Measurements from ENCODE around the gene KRTAP21-1. TPM values are rescaled to one million over a fixed set of nuclear protein-coding genes. Genes with fewer than 3 reads are reported as not detected.
A peak's percentile ranks its signal among the peaks of the same experiment; 100 is the strongest.
"Not testable (repeated sequence)": the region's sequence is repeated elsewhere in the genome, so short reads cannot be mapped to it uniquely, and the experiment has no call there.

The KRTAP21-1 gene
- total RNA-seq (2014; rRNA removed; shearing (Covaris generic)): not detected in 2 replicates

DNA sequence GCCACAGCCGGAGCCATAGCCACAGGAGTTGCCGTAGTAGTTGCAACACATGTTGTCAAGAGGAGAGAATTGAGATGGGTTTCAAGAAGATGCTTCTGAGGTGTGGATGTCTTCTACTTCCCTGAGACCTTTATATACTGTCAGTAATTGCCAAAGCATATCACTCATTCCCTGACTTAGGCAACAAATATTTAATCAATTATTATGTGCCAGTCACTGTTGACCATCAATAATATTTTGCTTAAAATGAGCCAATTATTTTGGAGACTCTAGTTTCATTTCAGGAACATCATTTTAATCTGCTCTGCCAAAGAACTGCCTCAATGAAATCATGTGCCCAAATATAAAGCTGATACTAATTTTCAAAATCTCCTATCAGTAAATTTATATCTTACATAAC, at the start of gene KRTAP21-1:
TSS of gene KRTAP21-1 (minus strand) at position 101 of the 400 bp plus-strand sequence. CDS start at position 51, 50 bp downstream.
- not testable (repeated sequence) for DNase-seq (ENCODE audit: low spot score)

DNA sequence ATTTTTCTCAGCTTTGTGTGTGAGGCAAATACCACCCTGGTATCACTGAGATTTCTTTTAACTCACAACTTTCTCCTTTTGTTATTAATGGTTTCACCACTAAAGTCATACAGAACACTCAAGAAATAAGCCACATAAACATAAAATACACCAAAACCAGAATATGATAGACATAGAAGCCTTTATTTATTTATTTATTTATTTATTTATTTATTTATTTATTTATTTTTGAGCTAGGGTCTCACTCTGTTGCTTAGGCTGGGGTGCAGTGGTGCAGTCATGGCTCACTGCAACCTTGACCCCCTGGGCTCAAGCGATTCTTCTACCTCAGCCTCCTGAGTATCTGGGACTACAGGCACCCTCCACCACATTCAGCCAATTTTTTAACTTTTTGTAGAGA, 45.4 kb upstream of the KRTAP21-1 start:
- no peak for DNase-seq (ENCODE audit: low spot score)

DNA sequence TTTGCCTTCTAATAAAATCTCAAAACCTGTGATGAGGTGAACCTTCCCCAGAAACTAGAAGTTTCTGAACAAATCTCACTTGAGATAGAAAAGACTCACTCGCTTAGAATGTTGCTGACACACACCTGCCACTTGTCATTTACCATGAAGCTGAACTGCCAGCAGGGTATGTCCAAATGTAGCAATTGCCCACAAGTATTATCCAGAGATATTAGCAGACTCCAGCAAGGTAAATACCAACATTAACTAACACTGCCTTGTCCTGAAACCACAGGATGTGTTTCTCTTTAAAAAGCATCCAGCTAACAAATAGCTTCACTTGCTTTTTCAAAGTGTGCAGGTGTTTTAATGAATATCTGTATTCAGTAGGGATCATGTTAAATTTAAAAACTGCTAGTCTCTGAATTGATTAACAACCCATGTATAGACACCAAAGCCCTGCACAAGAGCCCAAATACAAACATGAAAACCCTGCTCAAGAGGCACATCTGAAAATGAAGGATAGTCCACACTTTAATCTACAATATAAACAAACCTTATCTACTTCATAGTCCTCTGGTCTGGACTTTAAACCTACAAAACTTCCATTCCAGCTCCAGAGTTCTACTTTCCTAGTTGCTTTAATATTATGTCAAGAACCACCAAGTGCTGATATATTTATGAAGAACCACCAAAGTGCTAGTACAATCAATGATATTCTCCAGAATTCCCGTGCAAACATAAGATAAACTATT, 38.5 kb upstream of the KRTAP21-1 start:
- DNase-seq (ENCODE audit: low spot score): no peak

DNA sequence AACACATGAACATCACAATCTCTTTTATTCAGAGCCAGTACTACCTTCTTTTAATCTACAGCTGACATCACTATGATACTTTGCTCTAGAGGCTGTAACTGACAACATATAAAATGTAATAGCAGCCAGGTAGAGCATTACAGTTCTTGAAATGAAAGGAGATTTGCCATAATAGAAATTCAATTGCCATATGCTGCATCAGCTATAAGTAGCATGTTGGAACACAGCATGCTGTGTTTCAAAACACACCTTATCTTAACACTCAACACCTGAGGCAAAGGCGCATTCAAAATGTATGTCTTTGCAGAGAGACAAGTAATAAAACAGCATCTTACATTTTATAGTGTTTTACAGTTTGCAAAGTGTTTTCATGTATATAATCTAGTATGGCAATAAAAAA, 24.0 kb upstream of the KRTAP21-1 start:
- DNase-seq (ENCODE audit: low spot score): no peak

DNA sequence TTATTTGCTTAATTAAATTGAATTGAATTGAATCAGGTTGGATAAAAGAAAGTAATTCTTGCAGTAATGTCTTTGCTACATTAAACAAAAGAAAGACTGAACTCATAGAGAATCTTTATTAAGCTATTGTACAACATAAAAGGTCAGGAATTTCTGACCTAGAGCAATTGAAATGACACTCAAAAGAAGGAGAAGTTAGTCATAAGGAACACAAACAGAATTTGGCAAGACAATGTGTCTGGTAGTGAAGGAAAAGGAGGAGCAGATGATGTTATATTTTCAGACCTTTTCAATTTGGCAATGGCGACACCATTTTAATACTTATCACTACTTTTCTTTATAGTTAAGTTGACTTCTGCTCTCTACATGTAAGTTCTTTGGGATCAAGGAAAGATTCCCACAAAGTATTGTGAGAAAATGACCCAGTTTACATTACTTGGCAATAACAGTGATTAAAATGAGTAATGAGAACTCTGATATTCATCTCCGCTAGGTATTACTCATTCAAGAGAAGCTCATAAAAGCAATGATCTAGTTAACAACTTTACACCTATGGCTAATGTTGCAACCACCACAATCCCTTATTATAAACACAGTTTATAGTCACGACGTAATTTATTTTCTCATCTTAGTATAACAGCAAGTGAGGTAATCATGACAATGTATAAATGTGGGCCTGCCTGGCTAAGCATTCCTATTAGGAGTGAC, 14.7 kb upstream of the KRTAP21-1 start:
- no peak for DNase-seq (ENCODE audit: low spot score)

DNA sequence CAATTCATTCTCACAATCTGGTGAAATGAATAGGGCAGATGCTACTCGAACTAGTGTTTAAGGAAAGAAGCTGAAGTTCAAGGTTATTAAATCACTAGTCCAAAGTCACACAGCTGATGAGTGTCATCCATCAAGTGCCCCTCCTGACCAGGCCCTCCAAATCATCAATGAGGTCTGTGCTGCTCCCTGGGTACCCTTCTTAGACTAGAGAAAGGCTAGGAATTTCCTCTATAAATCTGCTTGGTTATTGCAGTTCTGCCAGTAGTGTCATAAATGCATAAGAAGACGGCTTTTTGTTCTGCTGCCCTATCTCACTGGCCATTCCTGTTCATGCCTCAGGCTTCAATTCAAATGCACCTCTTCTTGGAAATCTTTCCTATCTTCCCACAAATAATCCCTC, 5.5 kb upstream of the KRTAP21-1 start:
- DNase-seq (ENCODE audit: low spot score): no peak

DNA sequence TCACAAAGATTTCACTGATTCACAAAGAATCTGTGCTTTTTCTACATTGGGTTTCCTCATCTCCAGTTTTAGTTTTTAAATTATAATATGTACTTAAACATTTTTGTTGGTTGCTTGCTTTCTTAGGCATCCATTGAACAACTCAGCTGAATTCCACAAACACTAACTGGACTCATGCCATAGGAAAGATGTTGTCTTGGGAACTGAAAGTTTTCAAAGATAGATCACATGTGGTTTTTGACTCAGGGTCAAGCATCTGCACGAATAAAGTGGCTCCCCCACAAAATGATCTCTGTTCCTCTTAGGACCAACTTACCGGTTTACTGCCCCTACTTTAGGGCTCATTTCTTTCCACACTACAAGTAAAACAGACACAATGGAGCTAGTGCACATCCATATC, 3.1 kb upstream of the KRTAP21-1 start:
- DNase-seq (ENCODE audit: low spot score): no peak

DNA sequence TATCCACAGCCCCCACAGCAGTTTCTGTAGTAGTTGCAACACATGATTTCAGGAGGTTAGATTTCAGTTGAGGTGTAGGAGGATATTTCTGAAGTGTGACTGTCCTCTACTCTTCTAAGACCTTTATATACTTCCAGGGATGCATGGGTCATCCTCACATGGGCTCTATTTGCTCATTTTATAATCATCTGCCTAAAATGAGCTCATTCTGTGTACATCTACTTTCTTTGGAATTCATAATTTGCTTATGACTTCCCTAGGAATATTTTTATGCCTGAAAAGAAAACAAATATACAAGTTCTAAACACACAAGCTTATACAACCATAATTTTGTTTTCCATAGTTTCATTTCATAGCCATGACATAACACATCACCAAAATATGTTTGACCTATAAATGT, 8.1 kb downstream of the KRTAP21-1 start, which contains the start of gene KRTAP21-2:
TSS of gene KRTAP21-2 (minus strand) at position 101 of the 400 bp plus-strand sequence. CDS start at position 44, 57 bp downstream.
- DNase-seq (ENCODE audit: low spot score): no peak

DNA sequence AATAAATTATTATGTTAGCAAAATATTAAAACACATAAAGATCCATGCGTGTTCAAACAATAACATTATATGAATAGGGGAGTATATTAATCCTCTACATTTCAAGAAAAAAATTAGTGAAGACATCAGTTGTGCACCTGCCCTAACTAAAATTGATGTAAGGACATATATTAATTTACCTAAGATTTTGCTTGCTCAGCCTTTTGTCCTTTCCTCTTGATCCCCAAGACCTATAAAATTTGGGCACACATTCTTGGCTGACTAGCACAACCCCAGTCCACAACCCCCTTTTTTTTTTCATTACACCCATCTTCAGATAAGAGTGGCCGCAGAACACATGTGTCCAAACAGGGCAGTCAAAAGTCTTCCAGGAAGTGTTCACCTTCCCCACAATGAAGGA, 14.8 kb downstream of the KRTAP21-1 start:
- no peak for DNase-seq (ENCODE audit: low spot score)

DNA sequence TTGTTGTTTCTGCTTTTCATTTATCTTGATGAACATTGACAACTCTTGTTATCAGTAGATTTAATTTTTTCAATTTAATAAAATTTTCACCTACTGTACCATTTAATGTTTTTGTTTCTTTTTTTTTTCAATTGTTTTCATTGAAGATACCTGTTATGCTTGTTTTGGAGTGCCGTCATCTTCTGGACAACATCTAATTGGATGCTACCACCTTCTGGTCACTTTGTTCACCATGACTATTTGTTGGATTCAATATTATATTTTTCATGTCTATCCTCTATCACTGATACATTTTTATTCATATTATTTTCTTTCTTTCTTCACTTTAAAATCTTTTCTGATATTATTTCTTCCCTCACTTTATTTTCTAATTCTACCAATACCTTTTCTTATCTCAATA, 22.2 kb downstream of the KRTAP21-1 start:
- no peak for DNase-seq (ENCODE audit: low spot score)

DNA sequence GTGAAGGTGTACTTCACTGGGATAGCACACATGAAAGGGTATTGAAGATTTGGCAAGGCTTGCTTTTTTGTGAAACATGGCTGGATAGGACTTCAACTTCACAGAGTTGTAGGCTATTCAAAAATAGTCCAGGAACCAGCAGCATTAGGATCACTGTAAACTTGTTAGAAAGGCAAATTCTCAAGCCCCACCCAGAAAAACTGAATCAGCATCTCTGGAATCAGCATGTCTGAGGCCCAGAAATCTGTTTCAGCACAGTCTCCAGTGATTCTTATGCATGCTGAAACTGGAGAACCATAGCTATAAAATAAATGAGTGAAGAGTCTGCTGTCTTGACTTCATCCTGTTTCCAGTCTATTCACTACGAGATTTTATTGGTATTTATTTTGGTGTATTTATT, 28.5 kb downstream of the KRTAP21-1 start:
- no peak for DNase-seq (ENCODE audit: low spot score)

DNA sequence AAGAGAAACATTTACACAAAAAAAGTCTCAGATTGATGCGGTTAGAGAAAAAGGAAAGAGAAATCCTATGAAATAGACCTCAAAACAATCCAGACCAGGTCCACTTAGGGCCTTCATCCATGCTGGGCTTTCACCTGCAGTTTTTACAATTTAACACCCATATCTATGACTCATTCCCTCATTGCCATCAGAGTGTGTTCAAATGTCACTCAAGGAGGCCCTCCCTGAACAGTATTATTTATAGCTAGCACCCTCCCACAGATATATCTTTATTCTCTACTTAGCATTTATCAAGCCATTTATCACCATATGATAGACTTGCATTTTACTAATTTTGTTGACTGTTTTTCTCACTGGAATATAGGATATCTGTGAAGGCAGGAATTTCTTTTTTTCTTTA, 35.8 kb downstream of the KRTAP21-1 start:
- no peak for DNase-seq (ENCODE audit: low spot score)

DNA sequence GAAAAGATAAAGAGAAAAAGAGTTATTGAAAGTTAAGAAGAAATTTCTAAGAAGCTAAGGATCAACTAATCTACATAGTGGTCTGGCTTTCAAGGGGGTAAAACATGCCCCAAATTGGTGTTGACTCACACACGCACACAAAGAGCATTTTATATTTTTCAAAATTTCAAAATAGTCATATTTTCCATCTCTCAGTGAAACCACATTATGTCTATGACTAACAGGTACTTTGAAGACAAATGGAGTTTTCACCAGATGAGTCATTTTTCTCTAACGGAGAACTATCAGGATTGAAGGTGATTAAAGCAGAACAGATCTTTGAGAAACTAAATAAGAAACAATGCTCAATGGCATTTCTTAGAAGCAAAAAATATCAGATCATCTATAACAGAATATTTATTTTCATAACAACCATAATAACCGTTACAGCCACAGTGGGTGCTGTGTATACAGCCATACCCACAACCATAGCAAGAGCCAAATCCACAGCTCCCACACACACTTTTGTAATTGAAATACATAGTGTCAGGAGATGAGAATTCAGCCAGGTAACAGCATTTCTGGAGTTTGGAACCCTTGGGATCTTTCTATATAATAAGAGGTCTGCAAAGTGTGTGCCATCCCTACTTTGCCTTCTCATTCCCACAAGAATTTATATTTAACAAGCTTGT, 36.9 kb downstream of the KRTAP21-1 start, which contains the start of gene KRTAP21-3:
TSS of gene KRTAP21-3 (minus strand) at position 539 of the 671 bp plus-strand sequence. CDS start at position 521, 18 bp downstream.
- peak; percentile 66 for DNase-seq (ENCODE audit: low spot score)

DNA sequence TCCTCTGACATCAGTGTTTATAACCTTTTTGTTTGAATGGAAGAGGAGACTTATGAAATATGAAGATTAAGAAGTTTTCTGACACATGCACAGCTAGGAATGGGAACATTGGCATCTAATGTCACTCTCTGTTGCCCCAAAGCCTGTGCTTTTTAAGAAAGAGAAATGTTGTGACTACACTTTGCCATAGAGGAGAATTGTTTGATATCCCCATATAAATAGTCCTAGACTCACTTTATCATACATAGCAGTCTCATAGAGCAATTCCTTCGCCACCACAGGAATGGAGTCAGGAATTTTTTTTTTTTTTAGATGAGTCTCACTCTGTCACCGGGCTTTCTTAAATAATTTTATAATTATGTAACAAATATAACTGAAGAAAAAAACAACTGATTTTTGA, 38.1 kb downstream of the KRTAP21-1 start:
- no peak for DNase-seq (ENCODE audit: low spot score)

DNA sequence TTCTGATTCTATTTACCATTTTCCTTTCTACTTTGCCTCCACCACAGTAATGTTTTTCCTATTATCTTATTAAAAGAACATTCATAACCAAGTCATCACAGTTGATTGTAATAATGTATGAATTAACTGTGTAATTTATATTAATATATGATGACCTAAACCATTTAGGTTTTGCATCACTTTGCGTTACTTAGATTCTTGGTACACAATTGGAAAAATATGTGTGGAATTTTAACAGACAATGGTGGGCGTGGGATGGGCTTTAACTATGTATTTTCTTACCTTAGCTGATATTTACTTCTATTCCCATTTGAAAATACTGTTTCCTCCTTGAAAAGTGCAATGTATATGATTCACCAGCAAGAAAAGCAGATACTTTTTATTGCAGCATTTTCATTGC, 40.3 kb downstream of the KRTAP21-1 start:
- no peak for DNase-seq (ENCODE audit: low spot score)

DNA sequence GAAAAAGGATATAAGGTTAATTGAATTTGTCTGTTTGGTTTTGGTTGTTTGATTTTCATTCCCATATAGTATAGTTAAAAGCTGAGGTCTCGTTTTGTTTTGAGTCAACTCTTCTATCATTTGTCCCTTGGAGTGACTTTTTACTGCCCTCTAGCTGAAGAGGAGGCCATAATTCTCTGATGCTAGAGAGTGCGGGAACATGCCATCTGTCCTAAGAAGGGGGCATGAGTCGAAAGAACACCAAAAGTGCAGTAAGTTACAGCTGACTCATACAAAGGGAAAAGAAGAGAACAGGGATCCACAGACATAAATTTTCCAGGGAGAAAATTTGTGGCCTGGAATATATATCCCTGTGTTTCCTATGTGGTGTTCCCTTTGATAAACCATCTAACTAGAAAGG, 40.8 kb downstream of the KRTAP21-1 start:
- DNase-seq (ENCODE audit: low spot score): no peak

DNA sequence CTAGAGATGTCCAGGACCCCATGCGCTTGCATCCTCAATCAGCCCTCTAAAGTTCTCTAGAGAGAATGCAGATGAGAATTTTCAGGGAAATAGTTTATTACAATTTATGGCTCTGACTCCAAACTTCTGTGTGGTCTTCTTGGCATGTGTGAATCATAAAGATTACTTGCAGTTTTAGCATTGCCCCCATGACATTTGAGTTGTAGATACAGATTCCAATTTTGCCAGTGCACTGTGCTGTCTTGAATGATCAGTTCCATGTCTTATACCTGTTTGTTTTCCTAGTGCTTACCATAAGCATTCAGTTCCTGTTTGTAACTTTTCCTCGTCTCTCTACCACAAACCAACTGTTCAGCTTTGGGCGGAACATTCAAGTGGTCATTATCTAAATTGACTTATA, 41.5 kb downstream of the KRTAP21-1 start:
- DNase-seq (ENCODE audit: low spot score): no peak

DNA sequence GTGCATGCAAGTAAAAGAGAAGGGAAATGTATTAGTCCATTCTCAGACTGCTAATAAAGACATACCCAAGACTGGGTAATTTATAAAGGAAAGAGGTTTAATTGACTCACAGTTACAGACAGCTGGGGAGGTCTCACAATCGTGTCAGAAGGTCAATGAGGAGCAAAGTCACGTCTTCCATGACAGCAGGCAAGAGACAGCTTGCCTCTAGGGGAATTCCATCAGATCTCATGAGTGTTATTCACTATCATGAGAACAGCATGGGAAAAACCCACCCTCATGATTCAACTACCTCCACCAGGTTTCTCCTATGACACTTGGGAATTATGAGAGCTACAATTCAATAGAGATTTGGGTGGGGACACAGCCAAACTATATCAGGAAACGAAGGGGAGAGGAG, 44.7 kb downstream of the KRTAP21-1 start:
- DNase-seq (ENCODE audit: low spot score): no peak

DNA sequence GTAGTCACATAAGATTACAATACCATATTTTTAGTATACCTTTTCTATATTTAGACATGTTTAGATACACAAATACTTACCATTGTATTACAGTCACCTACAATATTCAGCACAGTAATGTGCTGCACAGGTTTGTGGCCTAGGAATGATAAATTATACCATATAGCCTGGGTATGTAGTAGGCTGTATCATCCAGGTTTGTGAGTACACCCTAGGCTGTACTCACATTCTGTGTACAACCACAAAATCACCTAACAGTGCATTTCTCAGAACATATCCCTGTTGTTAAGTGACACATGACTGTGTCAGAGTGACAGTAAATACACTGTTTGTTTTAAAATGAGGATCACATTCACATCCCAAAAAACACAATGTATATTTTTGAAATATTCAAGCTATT, 47.8 kb downstream of the KRTAP21-1 start:
- DNase-seq (ENCODE audit: low spot score): no peak
